ENCODE data around the gene KIAA1755. TPM values are rescaled to one million over a fixed set of nuclear protein-coding genes. Genes with fewer than 3 reads are reported as not detected.

KIAA1755 gene
- total and polyA plus RNA-seq, 2 of the 4 experiments (the other 2 are of a cell fraction) = 2.5 to 5.1 TPM

GRCh38 chr20:38199501-38200390 lies 60.8 kb downstream of the KIAA1755 start:
- Histone ChIP-seq H3K18ac (ENCODE audit: low read depth, low read length) (peak overlapping the region; percentile 57), H3K4me1 (ENCODE audit: control insufficient read depth, insufficient read depth, low read length) (peaks cover 35% of the 10 kb centered on the region), H2BK20ac (ENCODE audit: low read depth, low read length) (peak overlapping the region; percentile 85), H4K20me1 (ENCODE audit: insufficient read depth, low read length) (no peaks in the 10 kb centered on the region), H3K14ac (replicated peaks; ENCODE audit: low read depth, low read length) (peak overlapping the region; percentile 73), H3K36me3 (ENCODE audit: control insufficient read depth, insufficient read depth, low read length) (no peaks in the 10 kb centered on the region), H4K91ac (ENCODE audit: insufficient read depth, low read depth, low read length) (peak overlapping the region; percentile 93), H3K79me1 (ENCODE audit: low read depth in 1 of 2, low read length in 2 of 2) (no peaks in the 10 kb centered on the region), H3K9me1 (ENCODE audit: insufficient read depth, low read length) (peaks cover 33% of the 10 kb centered on the region), H4K5ac (ENCODE audit: low read depth, low read length) (peak overlapping the region; percentile 45), H3K9ac (ENCODE audit: low read depth, low read length) (peak overlapping the region; percentile 5; the same call in 1 of the 2 replicates), H3K56ac (ENCODE audit: extremely low read depth, insufficient read depth, low read length) (no peak overlapping the region; the same call in 1 of the 2 replicates), H3K27me3 (ENCODE audit: control insufficient read depth, insufficient read depth, low read length) (no peaks in the 10 kb centered on the region), H3K27ac (ENCODE audit: insufficient read depth, low read length) (peak overlapping the region; percentile 84), H2BK15ac (ENCODE audit: low read depth, low read length) (peak overlapping the region; percentile 75; the same call in 2 of the 3 replicates), H3K23ac (ENCODE audit: low read depth, low read length) (peak overlapping the region; percentile 80; the same call in 1 of the 2 replicates), H2BK120ac (ENCODE audit: low read depth, low read length) (peak overlapping the region; percentile 94), H2AK9ac (replicated peaks; ENCODE audit: low read depth, low read length, poor library complexity) (peak overlapping the region; percentile 74), H4K8ac (ENCODE audit: low read depth in 2 of 2, low read length in 2 of 2) (peak overlapping the region; percentile 46 to 84; a peak in 3 of 4 replicates), H2AFZ (replicated peaks; ENCODE audit: low read length, poor library complexity) (peak overlapping the region; percentile 76), H3K9me3 (ENCODE audit: control insufficient read depth, insufficient read depth, low read length) (no peaks in the 10 kb centered on the region), H2BK5ac (ENCODE audit: low read depth, low read length, poor library complexity, severe bottlenecking) (peak overlapping the region; percentile 74), H2AK5ac (ENCODE audit: low read depth, low read length) (peak overlapping the region; percentile 85), H3K4ac (ENCODE audit: low read depth, low read length) (peak overlapping the region; percentile 92), H3K4me2 (ENCODE audit: low read depth, low read length) (no peak overlapping the region), H3K4me3 (ENCODE audit: insufficient read depth, low read depth, low read length) (no peak overlapping the region)
- dilution Hi-C loops (cut with HindIII; ENCODE audit: low sequenced_read_pairs, unreplicated experiment) (no loop called here), intact Hi-C loops (cut with micrococcal nuclease) (no loop called here), in situ Hi-C loops (cut with MboI; ENCODE audit: low sequenced_read_pairs) (no loop called here)
- TF ChIP-seq CEBPB (IDR thresholded peaks at IDR 0.05; ENCODE audit: low read depth, low read length) (0 out of 2 replicates have a peak, but pooled peaks have one; percentile 18), RCOR1 (IDR thresholded peaks at IDR 0.05; ENCODE audit: insufficient replicate concordance, low read length) (no peak), MAZ (IDR thresholded peaks at IDR 0.05; ENCODE audit: borderline replicate concordance, low read depth, low read length) (no peak), RFX5 (IDR thresholded peaks at IDR 0.05; ENCODE audit: low read depth, low read length) (no peak), SMC3 (IDR thresholded peaks at IDR 0.05; ENCODE audit: low read depth, low read length) (no peak)
- DNase-seq = peak; percentile 92
- WGBS, 2 experiments (ENCODE audit: extremely low coverage in 2 of 2, insufficient read length in 1 of 2) = 45% methylated on average over 7 of the region's 14 CpGs; no CpG with 5 or more reads in 1 of the 2 experiments
- CTCF ChIA-PET = interaction anchor here (0.6 to 1.5 kb wide), 5 partner anchors 10 to 90 kb away, joined by 3 to 4 read pairs (median 3); partner anchors contain the start of gene KIAA1755
- ATAC-seq (ENCODE audit: low read depth) = peak; percentile 55
- POLR2A ChIA-PET (ENCODE audit: unreplicated experiment) = no interaction called here
- BruUV-seq (replicated peaks) = no TSS peak

Data from IMR-90 (cell line).